ENCODE data around the gene AUTS2.
"Not testable (repeated sequence)": the region's sequence is repeated elsewhere in the genome, so short reads cannot be mapped to it uniquely, and the experiment has no call there.

The AUTS2 gene

GRCh38 chr7:70271617-70272081 lies 673.4 kb downstream of the AUTS2 start:
- no peaks in the 10 kb centered on the region for H3K36me3 ChIP-seq (ENCODE audit: control insufficient read depth, insufficient read depth, low read length)
- DNase-seq (ENCODE audit: low read depth, low spot score), result no peak
- H3K4me3 ChIP-seq (ENCODE audit: low read length), result no peak overlapping the region
- no peaks in the 10 kb centered on the region for H3K9me3 ChIP-seq (ENCODE audit: control insufficient read depth, insufficient read depth, low read length)
- WGBS (ENCODE audit: insufficient coverage, insufficient read length), result no CpG with 5 or more reads among the region's 8 CpGs
- peaks cover 3% of the 10 kb centered on the region; the same call in 1 of the 2 replicates for H3K4me1 ChIP-seq (ENCODE audit: control insufficient read depth, insufficient read depth, low read length)
- H3K27me3 ChIP-seq (ENCODE audit: control insufficient read depth, insufficient read depth, low read length), result no peaks in the 10 kb centered on the region
- no peak overlapping the region for H3K27ac ChIP-seq (ENCODE audit: low read length)

- not testable (repeated sequence) for H3K36me3 ChIP-seq (ENCODE audit: control insufficient read depth, insufficient read depth, low read length); H3K9me3 ChIP-seq (ENCODE audit: control insufficient read depth, insufficient read depth, low read length); H3K27me3 ChIP-seq (ENCODE audit: control insufficient read depth, insufficient read depth, low read length); H3K4me3 ChIP-seq (ENCODE audit: low read length); DNase-seq (ENCODE audit: low read depth, low spot score); H3K27ac ChIP-seq (ENCODE audit: low read length); H3K4me1 ChIP-seq (ENCODE audit: control insufficient read depth, insufficient read depth, low read length)
- no CpG with 5 or more reads among the region's 3 CpGs for WGBS (ENCODE audit: insufficient coverage, insufficient read length)
Observed at GRCh38 chr7:70275570-70275969, 677.3 kb downstream of the AUTS2 start.

GRCh38 chr7:70285187-70285586 lies 686.9 kb downstream of the AUTS2 start:
- Histone ChIP-seq H3K4me3 (ENCODE audit: low read length) (no peak overlapping the region), H3K27ac (ENCODE audit: low read length) (no peak overlapping the region), H3K4me1 (ENCODE audit: control insufficient read depth, insufficient read depth, low read length) (no peaks in the 10 kb centered on the region), H3K27me3 (ENCODE audit: control insufficient read depth, insufficient read depth, low read length) (no peaks in the 10 kb centered on the region), H3K9me3 (ENCODE audit: control insufficient read depth, insufficient read depth, low read length) (no peaks in the 10 kb centered on the region), H3K36me3 (ENCODE audit: control insufficient read depth, insufficient read depth, low read length) (no peaks in the 10 kb centered on the region)
- DNase-seq (ENCODE audit: low read depth, low spot score), result no peak
- WGBS (ENCODE audit: insufficient coverage, insufficient read length), result no CpG with 5 or more reads among the region's 1 CpG

- Histone ChIP-seq H3K4me1 (ENCODE audit: control insufficient read depth, insufficient read depth, low read length) (no peaks in the 10 kb centered on the region), H3K9me3 (ENCODE audit: control insufficient read depth, insufficient read depth, low read length) (no peaks in the 10 kb centered on the region), H3K4me3 (ENCODE audit: low read length) (no peak overlapping the region), H3K27me3 (ENCODE audit: control insufficient read depth, insufficient read depth, low read length) (no peaks in the 10 kb centered on the region), H3K27ac (ENCODE audit: low read length) (no peak overlapping the region), H3K36me3 (ENCODE audit: control insufficient read depth, insufficient read depth, low read length) (no peaks in the 10 kb centered on the region)
- no peak for DNase-seq (ENCODE audit: low read depth, low spot score)
- WGBS (ENCODE audit: insufficient coverage, insufficient read length), result no CpG with 5 or more reads among the region's 3 CpGs
Observed at GRCh38 chr7:70285854-70286253, 687.6 kb downstream of the AUTS2 start.

GRCh38 chr7:70288781-70289456 lies 690.6 kb downstream of the AUTS2 start:
- no CpG with 5 or more reads among the region's 5 CpGs for WGBS (ENCODE audit: insufficient coverage, insufficient read length)
- Histone ChIP-seq H3K9me3 (ENCODE audit: control insufficient read depth, insufficient read depth, low read length) (no peaks in the 10 kb centered on the region), H3K36me3 (ENCODE audit: control insufficient read depth, insufficient read depth, low read length) (no peaks in the 10 kb centered on the region), H3K4me1 (ENCODE audit: control insufficient read depth, insufficient read depth, low read length) (no peaks in the 10 kb centered on the region), H3K27me3 (ENCODE audit: control insufficient read depth, insufficient read depth, low read length) (no peaks in the 10 kb centered on the region), H3K27ac (ENCODE audit: low read length) (no peak overlapping the region), H3K4me3 (ENCODE audit: low read length) (no peak overlapping the region)
- DNase-seq (ENCODE audit: low read depth, low spot score), result no peak

GRCh38 chr7:70292716-70293115 lies 694.4 kb downstream of the AUTS2 start:
- Histone ChIP-seq H3K4me1 (ENCODE audit: control insufficient read depth, insufficient read depth, low read length) (no peaks in the 10 kb centered on the region), H3K27ac (ENCODE audit: low read length) (no peak overlapping the region), H3K9me3 (ENCODE audit: control insufficient read depth, insufficient read depth, low read length) (no peaks in the 10 kb centered on the region), H3K4me3 (ENCODE audit: low read length) (no peak overlapping the region), H3K36me3 (ENCODE audit: control insufficient read depth, insufficient read depth, low read length) (no peaks in the 10 kb centered on the region), H3K27me3 (ENCODE audit: control insufficient read depth, insufficient read depth, low read length) (no peaks in the 10 kb centered on the region)
- WGBS (ENCODE audit: insufficient coverage, insufficient read length), result no CpG with 5 or more reads among the region's 5 CpGs
- DNase-seq (ENCODE audit: low read depth, low spot score), result no peak

GRCh38 chr7:70294211-70294911 lies 696.1 kb downstream of the AUTS2 start:
- no peak for DNase-seq (ENCODE audit: low read depth, low spot score)
- H3K9me3 ChIP-seq (ENCODE audit: control insufficient read depth, insufficient read depth, low read length), result no peaks in the 10 kb centered on the region
- no peaks in the 10 kb centered on the region for H3K27me3 ChIP-seq (ENCODE audit: control insufficient read depth, insufficient read depth, low read length)
- H3K27ac ChIP-seq (ENCODE audit: low read length), result no peak overlapping the region
- no peak overlapping the region for H3K4me3 ChIP-seq (ENCODE audit: low read length)
- H3K36me3 ChIP-seq (ENCODE audit: control insufficient read depth, insufficient read depth, low read length), result no peaks in the 10 kb centered on the region
- no peaks in the 10 kb centered on the region for H3K4me1 ChIP-seq (ENCODE audit: control insufficient read depth, insufficient read depth, low read length)
- no CpG with 5 or more reads among the region's 9 CpGs for WGBS (ENCODE audit: insufficient coverage, insufficient read length)

- no peak overlapping the region for H3K4me3 ChIP-seq (ENCODE audit: low read length)
- no peaks in the 10 kb centered on the region for H3K4me1 ChIP-seq (ENCODE audit: control insufficient read depth, insufficient read depth, low read length)
- no peaks in the 10 kb centered on the region for H3K9me3 ChIP-seq (ENCODE audit: control insufficient read depth, insufficient read depth, low read length)
- no peak overlapping the region for H3K27ac ChIP-seq (ENCODE audit: low read length)
- no CpG with 5 or more reads among the region's 6 CpGs for WGBS (ENCODE audit: insufficient coverage, insufficient read length)
- no peaks in the 10 kb centered on the region for H3K36me3 ChIP-seq (ENCODE audit: control insufficient read depth, insufficient read depth, low read length)
- H3K27me3 ChIP-seq (ENCODE audit: control insufficient read depth, insufficient read depth, low read length), result no peaks in the 10 kb centered on the region
- no peak for DNase-seq (ENCODE audit: low read depth, low spot score)
Observed at GRCh38 chr7:70298780-70299471, 700.7 kb downstream of the AUTS2 start.

GRCh38 chr7:70299472-70299807 lies 701.2 kb downstream of the AUTS2 start:
- DNase-seq (ENCODE audit: low read depth, low spot score), result no peak
- no CpG with 5 or more reads among the region's 4 CpGs for WGBS (ENCODE audit: insufficient coverage, insufficient read length)
- no peaks in the 10 kb centered on the region for H3K4me1 ChIP-seq (ENCODE audit: control insufficient read depth, insufficient read depth, low read length)

GRCh38 chr7:70301673-70302185 lies 703.5 kb downstream of the AUTS2 start:
- WGBS (ENCODE audit: insufficient coverage, insufficient read length), result no CpG with 5 or more reads among the region's 6 CpGs
- H3K27ac ChIP-seq (ENCODE audit: low read length), result no peak overlapping the region

More at GRCh38 chr7:70299472-70299807, 701.2 kb downstream of the AUTS2 start:
- Histone ChIP-seq H3K4me3 (ENCODE audit: low read length) (no peak overlapping the region), H3K36me3 (ENCODE audit: control insufficient read depth, insufficient read depth, low read length) (no peaks in the 10 kb centered on the region), H3K9me3 (ENCODE audit: control insufficient read depth, insufficient read depth, low read length) (no peaks in the 10 kb centered on the region), H3K27me3 (ENCODE audit: control insufficient read depth, insufficient read depth, low read length) (no peaks in the 10 kb centered on the region), H3K27ac (ENCODE audit: low read length) (no peak overlapping the region)

More at GRCh38 chr7:70301673-70302185, 703.5 kb downstream of the AUTS2 start:
- no peaks in the 10 kb centered on the region for H3K9me3 ChIP-seq (ENCODE audit: control insufficient read depth, insufficient read depth, low read length)
- H3K36me3 ChIP-seq (ENCODE audit: control insufficient read depth, insufficient read depth, low read length), result no peaks in the 10 kb centered on the region
- H3K27me3 ChIP-seq (ENCODE audit: control insufficient read depth, insufficient read depth, low read length), result no peaks in the 10 kb centered on the region
- H3K4me1 ChIP-seq (ENCODE audit: control insufficient read depth, insufficient read depth, low read length), result no peaks in the 10 kb centered on the region
- no peak for DNase-seq (ENCODE audit: low read depth, low spot score)
- H3K4me3 ChIP-seq (ENCODE audit: low read length), result no peak overlapping the region
